ENCODE data around the gene CTNNA1.
"Not testable (repeated sequence)": the region's sequence is repeated elsewhere in the genome, so short reads cannot be mapped to it uniquely, and the experiment has no call there.

CTNNA1 gene

DNA sequence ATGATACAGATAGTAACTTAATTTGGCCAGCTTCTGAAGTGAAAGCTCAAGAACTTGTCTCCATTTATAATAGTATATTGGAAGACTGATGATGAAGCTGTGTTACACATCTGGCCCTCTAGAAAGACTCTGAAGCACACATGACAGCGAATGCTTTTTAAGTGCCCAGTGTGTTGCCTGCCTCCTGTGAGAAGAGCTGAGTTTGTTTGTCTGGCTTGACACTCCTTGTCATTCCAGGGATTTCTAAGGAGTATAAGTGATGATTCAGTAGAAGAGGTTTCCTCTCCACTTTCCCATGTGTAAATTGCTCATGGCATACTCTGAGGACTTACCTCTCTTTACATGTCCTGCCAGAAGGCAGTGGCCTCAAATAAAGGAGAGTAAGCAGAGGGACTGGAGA, 152.3 kb downstream of the CTNNA1 start:
- no peak for DNase-seq

DNA sequence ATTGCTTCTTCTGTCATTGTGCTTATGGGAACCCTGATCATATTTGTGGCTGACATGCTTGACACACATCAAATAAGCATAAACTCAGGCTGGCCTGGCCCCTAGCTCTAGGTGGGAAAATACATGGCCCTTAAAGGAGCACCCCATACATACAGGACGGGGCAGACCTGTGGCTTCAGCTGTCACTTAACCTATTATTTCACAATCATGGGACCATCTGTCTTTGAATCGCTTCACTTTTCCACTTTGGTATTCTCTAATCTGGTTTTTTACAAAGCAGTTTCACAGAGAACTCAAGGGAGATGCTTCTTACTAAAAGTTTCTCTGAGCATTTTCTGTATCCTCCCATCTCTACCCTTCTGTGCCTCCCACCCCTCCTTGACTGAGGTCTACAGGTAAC, 156.5 kb downstream of the CTNNA1 start:
- no peak for DNase-seq

DNA sequence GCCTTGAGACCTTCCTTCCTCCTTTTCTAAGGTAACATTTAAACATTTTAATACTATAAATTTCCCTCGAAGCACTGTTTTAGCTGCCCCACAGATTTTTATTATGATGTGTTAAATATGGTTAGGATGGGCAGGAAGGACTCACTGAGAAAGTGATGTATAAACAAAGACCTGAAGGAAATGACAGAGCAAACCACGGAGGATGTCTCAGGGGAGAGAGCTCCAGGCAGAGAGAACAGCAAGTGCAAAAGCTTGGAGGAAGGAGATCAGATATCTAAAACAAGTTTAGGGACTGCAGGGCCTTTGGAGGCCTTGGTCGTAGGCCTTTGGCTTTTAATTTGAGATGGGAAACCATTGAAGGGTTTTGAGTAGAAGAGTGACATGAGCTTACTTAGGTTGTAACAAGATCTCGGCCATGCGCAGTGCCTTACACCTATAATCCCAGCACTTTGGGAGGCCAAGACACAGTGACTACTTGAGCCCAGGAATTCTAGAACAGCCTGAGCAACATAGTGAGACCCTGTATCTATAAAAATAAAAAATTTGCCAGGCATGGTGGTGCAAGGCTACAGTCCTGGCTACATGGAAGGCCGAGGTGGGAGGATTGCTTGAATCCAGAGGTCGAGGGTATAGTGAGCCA, 157.4 kb downstream of the CTNNA1 start:
- DNase-seq = no peak

DNA sequence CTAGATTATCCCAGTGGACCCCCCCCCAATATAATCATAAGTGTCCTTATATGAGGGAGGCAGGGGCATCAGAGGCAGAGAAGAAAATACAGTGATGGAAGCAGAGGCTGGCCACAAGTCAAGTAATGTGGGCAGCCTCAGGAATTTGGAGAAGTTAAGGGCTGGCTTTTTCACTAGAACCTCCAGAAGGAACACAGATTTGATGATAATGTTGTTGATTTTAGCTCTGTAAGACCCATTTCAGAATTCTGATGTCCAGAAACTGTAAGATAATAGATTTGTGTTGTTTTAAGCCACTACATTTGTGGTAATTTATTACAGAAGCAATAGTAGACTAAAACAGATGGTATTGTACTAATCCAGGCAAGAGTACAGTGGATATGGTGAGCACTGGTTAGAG, 158.2 kb downstream of the CTNNA1 start:
- DNase-seq = no peak

DNA sequence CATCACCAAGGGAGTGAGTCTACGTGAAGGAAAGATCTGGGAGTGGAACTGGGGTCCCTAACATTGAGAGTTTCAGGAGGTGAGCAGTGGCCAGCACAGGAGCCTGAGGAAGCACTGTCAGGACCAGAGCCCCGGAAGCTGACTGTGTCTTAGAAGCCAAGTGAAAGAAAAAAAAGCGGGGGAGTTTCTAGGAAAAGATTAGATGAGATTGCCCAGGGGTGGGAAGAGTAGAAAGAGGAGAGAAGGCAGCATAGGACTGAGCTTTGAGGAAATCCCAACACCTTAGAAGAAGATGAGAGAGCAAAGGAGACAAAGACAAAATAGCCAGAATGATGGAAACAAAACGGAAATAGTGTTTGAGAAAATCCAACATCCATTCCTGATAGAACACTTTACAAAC, 158.9 kb downstream of the CTNNA1 start:
- no peak for DNase-seq

DNA sequence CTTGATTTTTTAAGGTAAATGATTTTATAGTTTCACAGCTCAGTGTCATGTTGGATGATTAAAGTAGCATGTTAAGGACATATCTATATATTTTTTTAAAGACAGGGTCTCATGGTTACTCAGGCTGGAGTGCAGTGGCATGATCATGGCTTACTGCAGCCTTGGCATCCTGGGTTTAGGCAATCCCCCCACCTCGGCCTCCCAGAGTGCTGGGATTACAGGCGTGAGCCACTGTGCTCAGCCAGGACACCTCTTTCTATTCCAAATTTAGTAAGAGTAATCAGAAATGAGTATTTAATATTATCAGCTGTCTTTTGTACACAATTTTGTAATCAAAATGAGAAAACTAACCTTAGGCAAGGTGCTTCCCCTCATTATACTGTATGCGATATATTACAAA, 160.5 kb downstream of the CTNNA1 start:
- no peak for DNase-seq

DNA sequence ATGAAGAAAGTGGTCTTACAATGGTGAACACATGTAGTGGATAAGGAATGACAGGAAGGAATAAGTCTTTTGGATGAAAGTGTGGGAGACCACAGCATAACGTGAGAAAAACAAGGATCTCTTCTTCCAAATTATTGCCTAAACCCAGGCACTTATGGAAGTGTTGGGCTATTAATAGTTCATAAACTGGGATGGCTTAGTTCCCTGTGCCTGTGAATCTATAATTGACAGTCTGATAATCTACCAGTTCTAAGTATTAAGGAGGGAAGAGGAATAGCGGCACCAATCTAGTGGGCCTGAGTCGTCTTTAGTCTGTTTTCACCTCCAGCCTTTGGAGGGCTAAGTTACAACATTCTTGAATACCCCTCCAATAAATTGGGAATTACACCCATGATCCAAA, 161.1 kb downstream of the CTNNA1 start:
- DNase-seq = no peak

DNA sequence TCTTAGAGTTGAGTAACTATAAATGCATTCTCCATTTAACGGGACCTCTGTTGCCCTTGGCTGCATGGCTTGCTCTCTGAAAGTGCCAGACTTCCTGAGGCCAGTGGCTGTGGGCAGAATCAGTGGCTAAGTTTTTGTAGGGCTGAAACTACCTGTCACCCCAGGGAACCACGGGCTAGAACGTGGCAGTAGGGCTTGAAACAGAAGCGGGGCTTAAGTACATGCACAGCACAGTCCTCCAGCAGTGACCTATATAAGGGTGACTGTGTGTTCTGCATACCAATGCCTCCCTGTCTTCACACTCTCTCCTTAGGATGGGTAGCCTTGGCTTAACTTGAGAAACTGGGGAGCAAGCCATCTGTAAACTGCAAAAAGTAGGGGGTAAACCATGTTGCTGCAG, 165.5 kb downstream of the CTNNA1 start:
- DNase-seq = no peak

DNA sequence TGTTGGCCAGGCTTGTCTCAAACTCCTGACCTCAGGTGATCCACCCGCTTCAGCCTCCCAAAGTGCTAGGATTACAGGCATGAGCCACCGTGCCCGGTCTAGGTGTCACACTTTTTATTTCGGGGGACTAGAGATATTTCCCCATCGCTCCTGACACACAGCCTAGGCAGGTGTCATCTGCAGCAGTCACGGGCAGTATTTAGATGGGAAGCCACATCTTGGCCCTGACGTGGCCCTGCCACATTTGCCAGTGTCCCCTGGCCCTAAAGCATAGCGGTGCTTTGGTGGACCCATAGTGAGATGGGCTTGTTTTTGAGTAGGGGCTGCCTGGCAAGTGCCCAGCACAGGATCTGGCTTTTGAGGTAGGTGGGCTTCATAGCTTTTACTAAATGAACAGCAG, 167.0 kb downstream of the CTNNA1 start:
- no peak for DNase-seq

DNA sequence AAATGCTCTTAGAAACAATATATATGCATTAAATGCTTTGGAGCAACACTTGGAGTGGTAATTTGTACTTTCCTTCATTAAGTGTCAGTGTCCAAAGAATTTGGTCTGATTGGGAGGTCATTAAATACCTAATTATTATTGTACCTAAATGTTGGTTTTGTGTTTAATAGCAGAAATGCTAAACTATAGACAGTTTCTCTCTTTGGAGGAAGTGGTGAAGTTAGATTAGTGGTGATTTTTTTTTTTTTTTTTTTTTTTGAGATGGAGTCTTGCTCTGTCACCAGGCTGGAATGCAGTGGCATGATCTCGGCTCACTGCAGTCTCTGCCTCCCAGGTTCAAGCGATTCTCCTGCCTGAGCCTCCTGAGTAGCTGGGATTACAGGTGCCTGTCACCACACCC, 168.1 kb downstream of the CTNNA1 start:
- not testable (repeated sequence) for DNase-seq

DNA sequence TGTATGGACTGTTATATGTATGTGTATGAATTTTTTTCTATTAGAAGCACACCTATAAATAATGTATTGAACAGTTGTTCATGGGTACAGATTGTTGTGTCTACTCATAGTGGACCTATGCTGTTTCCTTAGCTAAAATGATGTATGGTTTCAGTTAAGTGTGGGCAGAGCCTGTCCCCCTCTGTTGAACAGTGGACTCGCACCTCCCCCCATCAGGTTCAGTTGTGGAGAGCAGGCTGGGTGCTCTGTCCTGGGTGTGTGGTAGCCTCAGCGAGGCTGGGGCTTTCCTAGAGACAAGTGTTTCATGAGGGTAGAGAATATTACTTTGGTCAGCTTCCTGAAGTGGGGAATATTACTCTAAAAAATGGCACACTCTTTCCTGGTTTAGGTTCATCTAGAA, 169.3 kb downstream of the CTNNA1 start:
- DNase-seq = no peak

DNA sequence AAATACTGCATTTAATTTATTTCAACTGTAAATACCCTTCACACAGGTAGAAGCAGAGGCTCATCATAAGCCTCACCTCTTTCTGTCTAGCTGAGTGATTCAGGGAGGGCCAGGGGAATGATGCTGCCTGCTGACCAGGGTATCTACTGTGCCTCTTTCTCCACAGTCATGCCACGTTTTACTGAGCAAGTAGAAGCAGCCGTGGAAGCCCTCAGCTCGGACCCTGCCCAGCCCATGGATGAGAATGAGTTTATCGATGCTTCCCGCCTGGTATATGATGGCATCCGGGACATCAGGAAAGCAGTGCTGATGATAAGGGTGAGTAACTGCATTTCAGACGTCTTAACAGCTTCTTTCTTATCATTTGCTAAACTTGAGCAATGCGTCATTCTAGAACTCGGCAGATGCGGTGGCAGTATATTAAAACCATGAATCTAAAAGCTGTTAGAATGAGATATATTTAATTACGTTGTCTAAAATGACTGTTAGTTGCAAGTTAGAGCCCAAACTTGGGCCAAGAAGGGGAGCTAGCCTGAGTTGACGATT, 171.9 kb downstream of the CTNNA1 start:
- no peak for DNase-seq

DNA sequence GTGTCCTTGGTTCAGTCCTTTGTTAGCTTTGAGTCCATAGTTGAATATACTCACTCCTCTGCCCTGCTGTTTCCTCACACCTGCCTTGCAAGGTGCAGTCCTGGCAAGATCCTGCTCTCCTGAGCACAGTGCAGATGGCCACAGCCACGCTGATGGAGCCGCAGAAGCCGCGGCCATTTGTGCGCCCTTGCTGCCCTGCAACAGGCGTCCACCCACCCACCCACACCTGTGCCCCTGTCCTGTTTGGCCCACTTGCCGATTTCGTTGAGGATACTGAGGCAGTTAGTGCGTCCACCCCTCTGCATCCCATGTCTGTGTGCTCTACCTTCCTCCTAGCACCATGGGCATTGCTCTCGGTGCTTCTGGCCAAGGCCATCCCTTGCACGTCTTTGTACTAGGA, 173.0 kb downstream of the CTNNA1 start:
- DNase-seq = no peak

DNA sequence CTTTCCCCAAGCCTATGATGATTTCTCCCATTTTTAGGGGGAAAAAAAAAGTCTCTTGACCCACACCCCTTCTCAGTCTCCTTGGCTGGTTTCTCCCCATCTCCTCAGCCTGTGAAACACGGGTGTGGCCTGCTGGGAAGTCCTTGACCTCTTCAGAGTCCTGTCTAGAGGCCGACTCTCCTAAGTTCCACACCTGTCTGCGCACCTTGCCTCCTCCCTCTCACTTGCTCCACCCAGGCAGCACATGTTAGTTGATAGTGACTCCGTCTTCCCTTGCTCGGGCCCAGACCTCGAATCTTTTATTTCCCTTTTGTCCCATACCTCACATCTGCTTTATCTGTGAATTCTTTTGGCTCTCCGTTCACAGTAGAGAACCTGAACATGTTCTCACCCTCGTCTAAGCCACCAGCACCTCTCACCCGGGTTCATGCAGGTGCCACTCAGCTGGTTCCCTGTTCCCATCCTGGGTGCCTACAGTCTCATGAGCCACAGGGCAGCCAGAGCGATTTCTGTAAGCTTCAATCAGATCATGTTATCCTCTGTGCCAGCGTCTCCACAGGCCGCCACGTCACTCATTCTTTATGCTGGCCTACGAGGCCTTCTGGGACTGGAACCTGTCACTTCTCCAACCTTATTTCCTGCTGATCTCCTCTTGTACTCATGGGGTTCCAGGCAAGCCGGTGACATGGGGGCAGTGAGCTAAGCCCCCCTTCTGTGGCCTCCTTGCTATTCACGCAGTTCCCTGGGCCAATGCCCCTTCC, 173.6 kb downstream of the CTNNA1 start:
- no peak for DNase-seq

DNA sequence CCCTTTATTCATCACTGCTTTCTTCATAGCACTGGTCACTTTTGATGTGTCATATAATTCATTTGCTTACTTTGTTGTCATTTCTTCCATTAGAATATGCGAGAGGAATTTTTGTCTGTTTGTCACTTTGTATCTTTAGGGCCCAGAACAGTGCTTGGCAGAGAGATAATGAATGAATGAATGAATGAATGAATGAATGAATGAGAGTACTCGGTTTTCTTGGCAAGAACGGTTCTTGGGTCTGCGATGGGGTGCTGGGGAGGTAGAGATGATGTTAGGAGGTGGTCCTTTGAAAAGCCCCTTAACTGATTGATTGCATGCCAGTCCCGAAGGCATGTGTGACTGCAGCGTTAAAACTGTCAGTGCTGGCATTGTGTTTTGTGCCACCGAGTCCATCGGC, 174.3 kb downstream of the CTNNA1 start:
- no peak for DNase-seq

DNA sequence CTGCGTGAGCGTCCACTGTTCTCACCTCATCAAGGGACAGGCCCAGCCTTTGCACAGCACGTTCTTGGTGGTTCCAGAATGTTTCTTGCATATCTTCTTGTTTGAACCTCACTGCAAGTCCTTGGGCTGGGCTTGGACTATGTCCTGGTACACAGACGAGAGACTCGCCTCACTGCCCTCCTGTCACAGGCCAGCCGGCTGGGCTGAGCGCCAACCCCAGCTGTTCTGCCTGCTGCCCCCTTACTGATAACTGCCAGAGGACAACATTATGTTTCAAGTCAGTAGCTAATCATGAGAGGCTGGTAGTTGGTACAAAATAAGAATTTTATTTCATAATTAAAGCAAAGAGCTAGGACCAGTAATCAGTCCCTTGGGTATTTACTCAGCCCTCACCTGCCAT, 174.8 kb downstream of the CTNNA1 start:
- no peak for DNase-seq

DNA sequence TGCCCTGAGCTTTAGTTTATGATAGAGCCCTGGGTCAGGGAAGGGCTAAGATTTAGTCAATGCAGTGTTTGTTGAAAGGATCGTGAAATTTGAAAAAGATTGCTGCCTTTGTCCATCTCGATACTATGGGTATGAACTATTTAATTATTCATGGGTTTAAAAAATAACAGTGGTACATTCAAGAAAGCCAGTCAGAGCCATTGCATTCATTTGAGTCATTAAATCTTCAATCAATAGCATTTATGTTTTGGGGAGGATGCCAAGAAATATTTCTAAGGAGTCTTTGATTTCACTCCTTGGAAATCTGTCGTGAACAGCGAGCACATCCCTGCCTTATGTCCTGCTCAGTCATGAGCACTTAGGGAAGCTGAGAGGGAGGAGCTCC, 176.3 kb downstream of the CTNNA1 start:
- DNase-seq = no peak

DNA sequence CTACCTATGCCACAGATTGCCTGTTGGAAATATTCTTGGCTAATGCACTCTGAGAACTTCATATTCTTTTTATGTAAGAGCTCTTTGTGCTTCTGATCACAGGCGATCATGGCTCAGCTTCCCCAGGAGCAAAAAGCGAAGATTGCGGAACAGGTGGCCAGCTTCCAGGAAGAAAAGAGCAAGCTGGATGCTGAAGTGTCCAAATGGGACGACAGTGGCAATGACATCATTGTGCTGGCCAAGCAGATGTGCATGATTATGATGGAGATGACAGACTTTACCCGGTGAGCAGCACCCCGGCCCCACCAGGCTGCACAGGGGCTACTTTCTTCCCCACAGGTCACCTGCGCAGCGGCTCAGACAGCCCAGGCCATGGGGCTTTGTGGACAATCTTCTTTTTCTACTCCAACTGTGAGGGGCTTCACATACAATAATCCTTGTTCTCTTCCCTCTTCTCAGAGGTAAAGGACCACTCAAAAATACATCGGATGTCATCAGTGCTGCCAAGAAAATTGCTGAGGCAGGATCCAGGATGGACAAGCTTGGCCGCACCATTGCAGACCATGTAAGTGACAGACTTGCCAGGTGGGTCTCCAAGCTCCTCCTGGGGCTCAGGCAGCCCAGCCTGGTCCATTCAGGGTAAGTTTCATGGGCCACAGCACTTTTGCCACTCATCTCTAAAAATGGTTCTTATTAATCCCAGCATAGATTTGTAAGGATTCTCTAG, 177.3 kb downstream of the CTNNA1 start:
- DNase-seq = no peak

DNA sequence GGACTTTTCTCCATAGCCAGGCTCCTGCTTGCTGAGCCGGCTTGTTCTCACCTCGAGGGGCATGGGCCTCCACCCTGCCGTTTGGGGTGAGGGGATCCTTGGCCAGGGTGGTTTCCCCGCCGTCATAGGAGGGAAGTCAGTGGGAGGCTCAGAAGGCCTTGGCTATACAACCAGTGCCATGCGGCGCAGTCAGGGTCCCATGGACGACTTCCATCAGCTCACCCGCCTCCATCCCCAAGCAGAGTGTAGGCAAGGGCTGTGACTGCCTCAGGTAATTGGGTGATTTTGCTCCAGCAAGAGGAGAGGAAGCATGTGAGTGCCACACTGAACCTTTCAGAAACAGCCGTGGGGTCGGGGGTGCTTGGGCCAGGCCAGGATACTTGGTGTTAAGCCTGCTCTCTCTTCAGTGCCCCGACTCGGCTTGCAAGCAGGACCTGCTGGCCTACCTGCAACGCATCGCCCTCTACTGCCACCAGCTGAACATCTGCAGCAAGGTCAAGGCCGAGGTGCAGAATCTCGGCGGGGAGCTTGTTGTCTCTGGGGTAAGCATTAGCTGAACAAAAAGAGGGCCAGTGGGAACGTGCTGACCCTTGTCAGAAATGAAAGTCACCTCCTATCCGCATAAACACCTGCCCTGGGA, 179.1 kb downstream of the CTNNA1 start:
- no peak for DNase-seq

DNA sequence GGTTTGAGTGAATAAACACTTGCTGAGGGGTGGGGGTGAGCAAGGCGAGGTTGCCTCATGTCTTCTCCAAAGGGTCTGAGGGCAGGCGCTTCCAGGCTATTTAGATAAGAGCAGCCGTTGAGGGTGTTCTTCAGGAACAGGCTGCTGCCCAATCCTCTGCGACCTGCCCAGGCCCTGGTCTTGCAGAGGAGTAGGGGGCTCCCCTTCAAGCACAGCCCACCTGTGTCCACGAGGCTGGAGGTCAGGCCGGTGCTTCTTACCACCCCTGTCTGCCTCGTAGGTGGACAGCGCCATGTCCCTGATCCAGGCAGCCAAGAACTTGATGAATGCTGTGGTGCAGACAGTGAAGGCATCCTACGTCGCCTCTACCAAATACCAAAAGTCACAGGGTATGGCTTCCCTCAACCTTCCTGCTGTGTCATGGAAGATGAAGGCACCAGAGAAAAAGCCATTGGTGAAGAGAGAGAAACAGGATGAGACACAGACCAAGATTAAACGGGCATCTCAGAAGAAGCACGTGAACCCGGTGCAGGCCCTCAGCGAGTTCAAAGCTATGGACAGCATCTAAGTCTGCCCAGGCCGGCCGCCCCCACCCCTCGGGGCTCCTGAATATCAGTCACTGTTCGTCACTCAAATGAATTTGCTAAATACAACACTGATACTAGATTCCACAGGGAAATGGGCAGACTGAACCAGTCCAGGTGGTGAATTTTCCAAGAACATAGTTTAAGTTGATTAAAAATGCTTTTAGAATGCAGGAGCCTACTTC, 180.5 kb downstream of the CTNNA1 start:
- no peak for DNase-seq

DNA sequence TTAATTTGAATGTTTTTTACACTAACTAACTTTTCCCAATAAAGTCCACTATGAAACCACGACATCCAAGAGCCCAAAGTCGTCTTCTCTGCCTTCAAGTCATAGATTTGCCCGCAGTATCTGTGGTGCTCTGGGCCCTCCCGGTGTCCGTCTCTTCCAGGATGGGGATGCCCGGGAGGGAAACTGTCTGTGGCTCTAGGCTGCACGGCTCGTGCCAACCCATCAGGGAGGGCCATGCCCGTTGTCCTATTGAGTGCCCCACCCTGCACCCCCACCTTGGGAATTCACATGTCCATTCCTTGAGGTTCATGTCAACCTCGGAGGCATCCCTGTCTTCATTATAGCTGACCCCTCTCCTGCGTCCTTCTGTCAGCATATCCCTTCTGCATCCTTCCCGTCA, 181.7 kb downstream of the CTNNA1 start:
- no peak for DNase-seq

DNA sequence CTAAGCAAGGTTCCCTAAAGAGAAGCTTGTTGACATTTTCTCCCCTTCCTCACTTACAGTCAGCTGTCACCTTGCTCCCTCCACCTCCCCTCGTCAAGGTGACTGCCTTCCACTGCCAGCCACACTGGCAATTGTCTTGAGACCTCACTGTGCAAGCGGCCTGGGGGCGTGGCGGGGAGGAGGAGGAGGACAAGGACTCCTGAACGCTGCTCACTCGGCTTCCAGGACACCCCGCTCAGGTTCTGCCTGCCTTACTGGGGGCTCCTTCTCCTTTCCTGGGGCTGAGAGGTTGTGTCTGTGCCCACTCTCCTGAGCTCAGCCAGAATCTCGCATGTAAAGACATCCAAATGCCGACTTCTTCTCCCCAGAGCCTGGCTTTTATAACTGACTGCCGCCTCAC, 182.2 kb downstream of the CTNNA1 start:
- DNase-seq = no peak
